Right atrium auricular region (tissue), 2 donors: ENCODE measurements around the gene ADIRF. TPM values are rescaled to one million over a fixed set of nuclear protein-coding genes. Genes with fewer than 3 reads are reported as not detected.

Experiments used
- DNase-seq: peaks from one replicate; pipeline ENCODE4 v3.0.0-alpha.2; 2019; ENCODE audit warnings: low spot score
- H3K27ac ChIP-seq, 2 donors: fragments of 200-600 bp; sonication (generic); 1 replicate in 1 of 2; 2 replicates in 1 of 2; pipeline ENCODE4 v1.5.1; 2016 to 2019
- H3K27me3 ChIP-seq, 2 donors: fragments of 200-600 bp; sonication (generic); one replicate each; pipeline versions ENCODE4 v1.5.1 to v1.6.0; 2017 to 2019
- H3K36me3 ChIP-seq: fragments of 200-600 bp; sonication (generic); one replicate; pipeline ENCODE4 v1.5.1; 2016
- H3K4me1 ChIP-seq, 2 donors: fragments of 200-600 bp; sonication (generic); one replicate each; pipeline versions ENCODE4 v1.5.1 to v1.6.0; 2017 to 2019
- H3K4me3 ChIP-seq, 2 donors: fragments of 200-600 bp; sonication (generic); 1 replicate in 1 of 2; 2 replicates in 1 of 2; pipeline ENCODE4 v1.5.1; 2017 to 2019; ENCODE audit warnings: mild to moderate bottlenecking in 1 of 2, moderate library complexity in 1 of 2
- H3K9me3 ChIP-seq, 2 donors: fragments of 200-600 bp; sonication (generic); one replicate each; pipeline ENCODE4 v1.5.1; 2019
- total RNA-seq, 2 donors: library from RNA; depleted of rRNA; stranded (reverse); fragments of >200 nt; gene quantifications; one replicate each; pipeline ENCODE4 v1.1.0, GENCODE V29; 2016
- TF ChIP-seq, protein P1 (sequence below), 2 donors: fragments of 200-600 bp; sonication (generic); IDR thresholded peaks; one replicate each; pipeline ENCODE4 v1.5.1; 2019; ENCODE audit warnings: antibody characterized with exemption in 2 of 2

ADIRF gene
- total RNA-seq, 2 donors from 2014 or later: 67.8 to 195 TPM

DNA sequence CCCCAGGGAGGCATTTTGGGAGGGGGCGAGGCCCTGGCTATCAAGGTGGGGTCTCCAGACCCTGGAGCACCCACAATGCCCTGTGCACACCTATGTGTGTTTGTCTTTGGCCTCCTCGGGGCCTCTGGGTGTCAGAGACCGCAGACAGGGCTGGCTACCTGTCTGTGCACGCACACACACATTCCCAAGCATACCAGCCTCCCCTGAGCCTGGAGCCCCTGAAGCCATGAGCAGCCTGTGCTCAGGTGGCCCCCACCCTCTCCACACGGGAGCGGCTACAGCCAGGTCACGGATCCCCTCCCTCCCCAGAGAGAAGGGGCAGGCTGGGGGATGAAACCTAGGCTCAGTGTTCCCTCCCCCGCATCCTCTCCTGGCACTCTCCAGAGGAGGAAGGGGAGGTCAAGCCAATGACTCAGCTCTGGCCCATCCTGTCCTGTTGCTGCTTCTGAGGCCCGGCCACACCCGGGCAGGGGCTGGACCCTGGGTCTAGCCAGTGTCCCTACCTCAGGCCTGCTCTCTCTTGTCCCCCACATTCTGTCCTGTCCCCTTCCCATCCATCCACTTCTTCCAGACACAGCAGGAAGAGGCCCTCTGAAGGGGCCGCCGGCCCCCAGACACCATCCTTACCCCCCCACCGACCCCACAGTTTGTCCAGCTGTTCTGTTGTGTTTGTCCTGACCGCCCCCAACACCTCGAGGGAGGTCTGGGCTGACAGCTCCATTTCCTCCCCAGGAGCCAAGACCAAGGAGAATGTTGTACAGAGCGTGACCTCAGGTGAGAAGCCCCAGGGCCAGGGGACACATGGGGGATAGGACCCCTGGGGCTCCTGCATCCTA, 9.2 kb upstream of the ADIRF start:
- no peak for DNase-seq
- Histone ChIP-seq H3K9me3 (no peaks in the 10 kb centered on the region), H3K27ac (peak overlapping the region; percentile 79 to 80), H3K4me3 (peak overlapping the region; percentile 15 to 50), H3K27me3 (no peaks in the 10 kb centered on the region), H3K4me1 (peaks cover 0 to 60% of the 10 kb centered on the region in 2 donors), H3K36me3 (no peaks in the 10 kb centered on the region)
- TF ChIP-seq, protein P1, sequence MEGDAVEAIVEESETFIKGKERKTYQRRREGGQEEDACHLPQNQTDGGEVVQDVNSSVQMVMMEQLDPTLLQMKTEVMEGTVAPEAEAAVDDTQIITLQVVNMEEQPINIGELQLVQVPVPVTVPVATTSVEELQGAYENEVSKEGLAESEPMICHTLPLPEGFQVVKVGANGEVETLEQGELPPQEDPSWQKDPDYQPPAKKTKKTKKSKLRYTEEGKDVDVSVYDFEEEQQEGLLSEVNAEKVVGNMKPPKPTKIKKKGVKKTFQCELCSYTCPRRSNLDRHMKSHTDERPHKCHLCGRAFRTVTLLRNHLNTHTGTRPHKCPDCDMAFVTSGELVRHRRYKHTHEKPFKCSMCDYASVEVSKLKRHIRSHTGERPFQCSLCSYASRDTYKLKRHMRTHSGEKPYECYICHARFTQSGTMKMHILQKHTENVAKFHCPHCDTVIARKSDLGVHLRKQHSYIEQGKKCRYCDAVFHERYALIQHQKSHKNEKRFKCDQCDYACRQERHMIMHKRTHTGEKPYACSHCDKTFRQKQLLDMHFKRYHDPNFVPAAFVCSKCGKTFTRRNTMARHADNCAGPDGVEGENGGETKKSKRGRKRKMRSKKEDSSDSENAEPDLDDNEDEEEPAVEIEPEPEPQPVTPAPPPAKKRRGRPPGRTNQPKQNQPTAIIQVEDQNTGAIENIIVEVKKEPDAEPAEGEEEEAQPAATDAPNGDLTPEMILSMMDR (IDR thresholded peaks at IDR 0.05): no peak

DNA sequence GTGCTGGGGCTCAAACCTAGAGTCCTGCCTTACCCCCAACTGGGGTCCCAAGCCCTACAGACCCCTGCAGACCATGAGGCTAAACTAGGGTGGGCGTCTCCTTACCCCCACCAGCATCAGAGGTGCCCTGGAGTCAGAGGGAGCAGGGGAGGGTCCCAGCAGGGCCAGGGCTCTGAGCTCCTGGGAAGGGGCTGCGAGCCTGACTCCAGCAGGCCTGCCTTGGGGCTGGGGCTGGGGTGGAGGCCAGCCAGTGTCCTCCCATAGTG, 8.6 kb upstream of the ADIRF start:
- H3K36me3 ChIP-seq: no peaks in the 10 kb centered on the region
- no peaks in the 10 kb centered on the region for H3K27me3 ChIP-seq
- TF ChIP-seq, protein P1 (IDR thresholded peaks at IDR 0.05): no peak
- peak overlapping the region in 1 of 2 donors; percentile 50 for H3K4me3 ChIP-seq
- peaks cover 0 to 60% of the 10 kb centered on the region in 2 donors for H3K4me1 ChIP-seq
- DNase-seq: no peak
- no peaks in the 10 kb centered on the region for H3K9me3 ChIP-seq
- peak overlapping the region; percentile 79 to 80 for H3K27ac ChIP-seq

DNA sequence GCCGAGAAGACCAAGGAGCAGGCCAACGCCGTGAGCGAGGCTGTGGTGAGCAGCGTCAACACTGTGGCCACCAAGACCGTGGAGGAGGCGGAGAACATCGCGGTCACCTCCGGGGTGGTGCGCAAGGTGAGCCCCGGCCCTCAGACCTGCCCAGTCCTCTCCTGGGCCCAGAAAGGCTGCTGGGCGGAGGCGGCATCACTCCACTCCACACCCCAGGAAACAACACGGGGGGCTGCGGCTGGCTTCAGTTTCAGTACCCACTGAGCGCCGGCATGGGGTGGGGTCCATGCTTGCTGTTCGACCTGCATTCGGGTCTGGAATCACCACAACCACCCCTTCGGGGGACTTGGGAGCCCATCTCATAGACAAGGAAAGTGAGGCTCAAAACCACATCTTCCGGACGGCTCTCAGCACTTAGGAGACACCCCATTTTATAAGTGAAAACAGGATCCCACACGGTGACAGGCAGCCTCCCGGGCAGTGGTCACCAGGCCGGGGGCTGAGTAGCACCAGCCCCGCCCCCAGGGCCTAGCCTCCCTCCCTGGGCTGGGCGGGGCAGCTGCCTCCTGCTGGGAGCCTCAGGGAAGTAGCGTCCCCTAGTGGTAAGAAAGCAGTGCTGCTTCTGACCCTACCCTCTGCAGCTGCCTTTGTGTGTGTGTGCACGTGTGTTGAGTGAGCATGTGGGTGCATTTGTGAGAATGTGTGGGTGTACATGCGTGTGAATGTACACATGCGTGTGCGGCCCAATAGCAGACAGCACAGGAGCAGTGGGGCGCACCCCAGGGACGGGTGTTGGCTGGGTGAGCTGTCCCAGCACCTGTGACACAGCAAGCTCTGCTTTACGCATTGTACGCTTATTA, 8.0 kb upstream of the ADIRF start:
- no peaks in the 10 kb centered on the region for H3K27me3 ChIP-seq
- TF ChIP-seq, protein P1 (IDR thresholded peaks at IDR 0.05): peak; percentile 83 to 91
- no peaks in the 10 kb centered on the region for H3K9me3 ChIP-seq
- no peaks in the 10 kb centered on the region for H3K36me3 ChIP-seq
- DNase-seq: no peak
- H3K4me3 ChIP-seq: peak overlapping the region in 1 of 2 donors; percentile 50
- H3K27ac ChIP-seq: peak overlapping the region; percentile 79 to 80
- peaks cover 0 to 54% of the 10 kb centered on the region in 2 donors for H3K4me1 ChIP-seq

DNA sequence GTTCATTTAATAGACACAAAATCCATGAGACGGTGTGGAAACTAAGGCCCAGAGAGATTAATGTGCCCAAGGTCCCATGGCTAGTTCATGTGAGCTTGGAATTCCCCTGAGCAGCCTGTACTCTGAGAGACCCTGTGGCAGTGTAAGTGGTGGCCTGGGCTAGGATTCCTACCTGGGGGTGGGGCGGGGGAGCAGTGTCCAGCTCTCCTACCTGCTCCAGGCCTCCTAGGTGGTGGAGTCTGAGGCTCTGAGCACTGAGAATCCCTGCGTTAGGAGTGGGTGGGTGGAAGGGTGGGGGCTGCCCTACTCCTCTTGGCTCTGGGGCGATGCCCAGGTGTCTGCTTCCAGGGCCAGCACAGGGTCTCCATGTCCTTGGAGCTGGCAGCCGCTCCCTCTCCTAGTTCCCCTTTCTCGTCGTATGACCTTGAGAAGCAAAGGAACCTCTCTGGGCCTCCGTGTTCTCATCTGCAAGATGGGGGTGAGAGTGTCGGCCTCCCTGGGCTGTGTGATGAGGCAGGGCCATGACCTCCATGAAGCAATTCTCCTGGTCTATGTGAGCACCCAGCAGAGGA, 7.3 kb upstream of the ADIRF start:
- no peak for DNase-seq
- H3K27ac ChIP-seq: no peak overlapping the region
- no peaks in the 10 kb centered on the region for H3K36me3 ChIP-seq
- TF ChIP-seq, protein P1 (IDR thresholded peaks at IDR 0.05): no peak
- H3K4me3 ChIP-seq: no peak overlapping the region
- no peaks in the 10 kb centered on the region for H3K27me3 ChIP-seq
- no peaks in the 10 kb centered on the region for H3K9me3 ChIP-seq
- H3K4me1 ChIP-seq: peaks cover 0 to 51% of the 10 kb centered on the region in 2 donors

DNA sequence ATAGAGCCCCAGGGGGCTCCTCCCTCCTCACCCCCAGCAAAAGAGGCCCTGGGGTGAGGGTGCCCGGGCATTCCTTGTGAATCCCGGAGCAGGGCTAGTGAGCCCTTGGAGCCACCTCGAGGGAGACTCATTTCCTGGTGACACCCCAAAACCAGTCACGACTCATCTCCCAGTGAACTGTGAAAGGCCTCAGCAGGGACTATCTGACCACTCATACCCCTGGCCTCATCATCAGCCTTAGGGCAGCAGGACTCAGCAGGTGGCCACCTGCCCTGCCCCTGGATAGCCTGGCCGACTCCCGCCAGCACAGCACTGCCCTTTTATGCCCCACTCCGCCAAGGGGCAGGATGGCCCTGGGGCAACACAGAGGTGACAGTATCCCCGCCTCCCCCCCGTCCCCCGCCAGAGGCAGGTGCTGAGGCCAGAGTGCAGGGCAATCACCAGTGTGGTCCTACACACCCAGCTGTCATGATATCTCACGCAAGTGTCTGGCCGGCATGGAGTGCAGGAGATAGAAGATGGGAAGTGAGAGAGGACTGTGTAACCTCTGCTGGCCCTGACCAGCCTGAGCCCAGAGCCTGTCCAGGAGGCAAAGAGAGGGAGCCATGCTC, 6.7 kb upstream of the ADIRF start:
- TF ChIP-seq, protein P1 (IDR thresholded peaks at IDR 0.05): no peak
- DNase-seq: no peak
- H3K4me1 ChIP-seq: peaks cover 0 to 57% of the 10 kb centered on the region in 2 donors

More for the DNA sequence above, 6.7 kb upstream of the ADIRF start:
- Histone ChIP-seq H3K27ac (no peak overlapping the region), H3K9me3 (no peaks in the 10 kb centered on the region), H3K36me3 (no peaks in the 10 kb centered on the region), H3K27me3 (no peaks in the 10 kb centered on the region), H3K4me3 (no peak overlapping the region)
